GM18507 (cell line): Measurements from ENCODE around the gene ZNF74.
"Not testable (repeated sequence)": the region's sequence is repeated elsewhere in the genome, so short reads cannot be mapped to it uniquely, and the experiment has no call there.

Source experiments
- DNase-seq: peaks from one replicate; pipeline ENCODE4 v3.0.0; 2011; ENCODE audit warnings: low read depth; ENCODE audit not compliant: insufficient read length; ENCODE audit errors: extremely low spot score
- FAIRE-seq: peaks from 2 replicates; lab custom pipeline; 2011; peaks lifted over from hg19 to GRCh38; lab: Jason Lieb, UNC

ZNF74 gene

DNA sequence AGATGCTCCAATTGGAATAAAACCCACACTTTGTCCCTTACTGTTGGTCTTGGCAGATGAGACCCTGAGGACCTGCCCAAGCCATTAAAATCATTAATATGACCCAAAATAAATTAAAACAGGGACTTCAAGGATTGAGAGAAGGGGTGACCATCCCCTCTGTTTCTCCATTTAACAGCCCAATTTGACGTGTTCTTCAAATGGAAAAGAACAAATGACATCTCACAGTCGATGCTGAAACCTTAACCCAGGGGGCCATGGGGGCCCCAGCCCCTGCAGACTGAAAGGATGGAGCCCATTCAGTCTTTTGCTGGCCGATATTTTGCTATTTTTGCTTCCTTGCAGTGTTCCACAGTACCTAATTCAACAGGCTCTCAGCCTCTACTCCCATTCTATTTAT lies 20.5 kb downstream of the ZNF74 start:
- no peak for DNase-seq
- FAIRE-seq = no peak

DNA sequence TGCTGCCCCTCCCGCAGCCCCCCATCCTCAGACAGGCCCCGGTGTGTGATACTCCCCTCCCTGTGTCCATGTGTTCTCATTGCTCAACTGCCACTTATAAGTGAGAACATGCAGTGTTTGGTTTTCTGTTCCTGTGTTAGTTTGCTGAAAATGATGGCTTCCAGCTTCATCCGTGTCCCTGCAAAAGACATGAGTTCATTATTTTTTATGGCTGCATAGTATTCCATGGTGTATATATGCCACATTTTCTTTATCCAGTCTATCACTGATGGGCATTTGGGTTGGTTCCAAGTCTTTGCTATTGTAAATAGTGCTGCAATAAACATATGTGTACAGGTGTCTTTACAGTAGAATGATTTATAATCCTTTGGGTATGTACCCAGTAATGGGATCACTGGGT lies 21.3 kb downstream of the ZNF74 start:
- FAIRE-seq = not testable (repeated sequence)

DNA sequence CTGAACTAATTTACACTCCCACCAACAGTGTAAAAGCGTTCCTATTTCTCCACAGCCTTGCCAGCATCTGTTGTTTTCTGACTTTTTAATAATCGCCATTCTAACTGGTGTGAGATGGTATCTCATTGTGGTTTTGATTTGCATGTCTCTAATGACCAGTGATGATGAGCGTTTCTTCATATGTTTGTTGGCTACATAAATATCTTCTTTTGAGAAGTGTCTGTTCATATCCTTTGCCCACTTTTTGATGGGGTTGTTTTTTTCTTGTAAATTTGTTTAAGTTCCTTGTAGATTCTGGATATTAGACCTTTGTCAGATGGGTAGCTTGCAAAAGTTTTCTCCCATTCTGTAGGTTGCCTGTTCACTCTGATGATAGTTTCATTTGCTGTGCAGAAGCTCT lies 21.7 kb downstream of the ZNF74 start:
- not testable (repeated sequence) for DNase-seq, FAIRE-seq

More for the DNA sequence above, 21.3 kb downstream of the ZNF74 start:
- not testable (repeated sequence) for DNase-seq

DNA sequence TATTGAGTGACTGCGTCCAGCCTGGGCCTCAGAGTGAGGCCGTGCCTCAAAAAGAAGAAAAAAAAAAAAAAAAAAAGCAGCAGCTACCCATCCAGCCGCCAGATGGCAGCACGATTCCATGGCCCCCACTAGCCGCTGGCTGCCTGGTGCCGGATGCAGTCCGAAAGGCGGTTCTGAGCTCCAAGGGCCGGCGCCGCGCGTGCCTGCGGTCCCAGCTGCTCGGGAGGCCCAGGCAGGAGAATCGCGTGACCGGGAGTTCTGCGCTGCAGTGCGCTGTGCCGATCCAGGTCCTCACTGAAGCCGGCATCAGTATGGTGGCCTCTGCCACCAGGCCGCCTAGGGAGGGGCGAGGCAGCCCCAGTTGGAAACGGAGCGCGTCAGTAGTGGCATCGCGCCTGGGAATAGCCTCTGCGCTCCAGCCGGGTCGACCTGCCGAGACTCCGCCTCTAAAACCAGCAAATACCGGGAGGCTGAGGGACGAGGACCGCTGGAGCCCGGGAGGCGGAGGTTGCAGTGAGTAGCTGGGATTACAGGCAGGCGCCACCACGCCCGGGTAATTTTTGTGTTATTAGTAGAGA lies 24.3 kb downstream of the ZNF74 start:
- peak; percentile 87 for FAIRE-seq
- peak; percentile 70 for DNase-seq

DNA sequence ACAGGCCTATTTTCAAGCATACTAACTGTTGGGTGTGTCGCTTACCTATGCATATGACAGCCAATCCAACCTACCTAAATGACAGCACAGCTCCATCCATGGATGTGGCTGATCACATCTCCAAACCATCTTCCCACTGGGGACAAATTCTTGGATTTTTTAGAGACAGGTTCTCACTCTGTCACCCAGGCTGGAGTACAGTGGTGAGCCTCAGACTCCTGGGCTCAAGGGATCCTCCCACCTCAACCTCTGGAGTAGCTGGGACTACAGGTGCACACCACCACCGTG lies 25.7 kb downstream of the ZNF74 start:
- DNase-seq (no peak), FAIRE-seq (no peak)

DNA sequence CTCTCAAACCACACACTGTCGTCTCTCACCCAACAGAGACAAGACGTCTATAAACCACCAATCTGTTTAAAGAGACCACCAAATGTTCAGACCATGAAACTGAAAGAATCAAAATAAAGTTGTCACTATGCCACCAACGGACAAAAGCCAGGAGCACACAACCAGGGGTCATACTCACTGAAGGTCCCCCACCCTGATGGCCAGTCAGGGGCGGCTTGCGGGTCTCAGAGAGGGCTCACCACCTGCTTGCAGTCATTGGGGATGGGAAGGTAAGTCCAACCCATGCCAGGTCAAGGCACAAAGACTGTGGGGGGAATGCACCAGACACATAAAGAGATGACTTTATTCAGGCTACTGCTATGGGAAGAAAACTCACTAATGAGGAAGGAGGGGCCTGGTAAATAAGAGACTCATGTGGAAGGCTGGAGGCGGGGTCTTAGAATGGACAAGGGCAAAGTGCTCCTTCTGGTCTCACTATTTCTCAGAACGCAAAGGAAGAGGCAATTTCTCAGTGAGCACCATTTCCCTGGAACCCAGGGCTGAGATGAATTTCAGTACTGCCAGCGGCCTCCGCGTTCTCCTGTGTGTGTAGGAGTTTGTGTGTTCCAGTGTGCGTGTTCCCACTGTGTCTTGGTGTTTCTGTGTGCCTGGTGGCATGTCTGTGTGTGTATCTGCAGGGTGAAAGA lies 26.3 kb downstream of the ZNF74 start:
- no peak for FAIRE-seq

DNA sequence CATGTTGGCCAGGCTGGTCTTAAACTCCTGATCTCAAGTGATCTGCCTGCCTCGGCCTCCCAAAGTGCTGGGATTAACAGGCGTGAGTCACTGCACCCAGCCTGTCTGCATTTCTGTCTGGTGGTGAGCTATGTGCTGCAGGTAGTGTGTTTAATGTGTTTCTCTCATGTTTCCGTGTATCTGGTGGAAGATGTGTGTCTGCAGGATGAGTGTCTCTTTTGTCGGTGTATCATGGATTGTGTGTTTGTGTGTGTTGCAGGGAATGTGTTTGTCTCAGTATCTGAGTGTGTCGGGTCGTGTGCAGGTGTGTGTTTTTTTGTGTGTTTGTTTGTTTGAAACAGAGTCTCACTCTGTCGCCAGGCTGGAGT lies 27.5 kb downstream of the ZNF74 start:
- DNase-seq (no peak), FAIRE-seq (no peak)

More for the DNA sequence above, 26.3 kb downstream of the ZNF74 start:
- DNase-seq = no peak

DNA sequence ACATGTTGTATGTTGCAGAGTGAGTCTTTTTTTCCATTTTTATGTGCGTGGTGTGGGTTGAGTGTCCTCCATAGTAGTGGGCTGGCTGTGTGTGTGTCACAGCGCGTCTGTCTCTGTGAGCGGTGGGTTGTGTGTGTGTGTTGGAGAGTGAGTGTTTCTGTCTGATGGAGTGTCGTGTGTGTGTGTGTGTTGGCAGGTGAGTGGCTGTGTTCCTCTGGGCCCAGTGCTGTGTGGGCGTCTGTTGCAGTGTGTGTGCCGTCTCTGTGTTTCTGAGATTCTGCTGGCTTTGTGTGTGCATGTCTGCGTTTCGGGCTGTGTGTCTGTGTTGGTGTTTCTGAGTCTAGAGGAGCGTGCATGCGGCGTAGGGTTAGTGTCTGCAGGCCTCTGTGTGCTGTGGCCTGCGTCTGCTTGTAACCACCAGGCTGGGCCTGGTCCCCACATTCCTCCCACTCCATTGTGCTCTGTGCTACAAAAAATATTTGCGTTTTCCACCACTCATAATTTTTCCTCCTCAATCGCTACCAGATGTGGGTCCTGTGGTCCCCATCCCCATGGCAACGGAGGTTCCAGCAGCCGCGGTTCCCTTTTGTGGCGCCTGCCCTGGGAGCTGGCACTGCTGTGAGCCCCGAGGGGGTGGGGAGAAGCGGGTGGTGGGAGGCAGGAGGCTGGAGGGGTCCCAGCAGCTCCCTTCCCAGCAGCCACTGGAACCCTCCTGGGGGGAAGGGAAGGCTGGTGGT lies 28.5 kb downstream of the ZNF74 start:
- DNase-seq (no peak), FAIRE-seq (no peak)

DNA sequence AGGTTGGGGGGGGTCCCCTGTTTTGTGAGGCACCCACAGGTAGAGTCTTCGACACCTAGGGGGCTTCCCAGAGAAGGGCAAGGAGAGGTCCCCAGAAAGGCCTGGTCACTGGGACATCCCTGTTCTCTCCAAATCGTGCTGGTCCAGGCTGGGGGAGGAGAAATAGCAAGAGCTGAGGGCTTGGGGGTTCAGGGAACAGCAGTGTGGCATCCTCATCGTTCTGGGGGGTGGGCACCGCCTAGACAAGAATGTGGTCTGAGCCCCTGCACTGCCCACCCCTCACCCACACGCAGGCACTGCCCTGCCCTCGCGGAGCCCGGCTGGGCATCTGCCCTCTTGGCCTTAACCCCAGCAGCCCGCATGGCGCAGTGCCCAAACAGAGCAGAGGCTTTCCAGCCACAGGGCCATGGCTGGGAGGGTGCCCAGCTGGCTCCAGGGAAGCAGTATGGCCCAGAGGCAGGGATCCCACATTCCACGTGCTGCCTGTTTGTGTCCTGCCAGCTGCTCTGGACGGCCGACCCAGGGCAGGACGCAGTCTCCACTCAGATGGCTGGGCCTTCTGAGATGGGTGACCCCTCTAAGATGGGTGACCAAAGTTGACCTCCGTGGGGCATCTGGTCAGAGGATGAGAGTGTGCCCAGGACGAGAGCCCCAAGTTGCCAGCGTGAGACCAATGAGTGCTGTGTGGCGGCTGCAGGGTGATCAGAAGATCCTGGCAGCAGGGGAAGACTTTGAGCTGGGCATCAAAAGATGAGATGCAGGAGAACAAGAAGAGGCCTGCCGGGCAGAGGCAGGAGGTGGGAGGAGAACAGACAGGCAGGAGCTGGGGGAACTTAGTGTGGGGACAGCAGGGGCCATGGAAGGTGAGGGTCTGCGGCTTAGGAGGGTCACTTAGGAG lies 29.3 kb downstream of the ZNF74 start:
- FAIRE-seq (no peak), DNase-seq (no peak)

DNA sequence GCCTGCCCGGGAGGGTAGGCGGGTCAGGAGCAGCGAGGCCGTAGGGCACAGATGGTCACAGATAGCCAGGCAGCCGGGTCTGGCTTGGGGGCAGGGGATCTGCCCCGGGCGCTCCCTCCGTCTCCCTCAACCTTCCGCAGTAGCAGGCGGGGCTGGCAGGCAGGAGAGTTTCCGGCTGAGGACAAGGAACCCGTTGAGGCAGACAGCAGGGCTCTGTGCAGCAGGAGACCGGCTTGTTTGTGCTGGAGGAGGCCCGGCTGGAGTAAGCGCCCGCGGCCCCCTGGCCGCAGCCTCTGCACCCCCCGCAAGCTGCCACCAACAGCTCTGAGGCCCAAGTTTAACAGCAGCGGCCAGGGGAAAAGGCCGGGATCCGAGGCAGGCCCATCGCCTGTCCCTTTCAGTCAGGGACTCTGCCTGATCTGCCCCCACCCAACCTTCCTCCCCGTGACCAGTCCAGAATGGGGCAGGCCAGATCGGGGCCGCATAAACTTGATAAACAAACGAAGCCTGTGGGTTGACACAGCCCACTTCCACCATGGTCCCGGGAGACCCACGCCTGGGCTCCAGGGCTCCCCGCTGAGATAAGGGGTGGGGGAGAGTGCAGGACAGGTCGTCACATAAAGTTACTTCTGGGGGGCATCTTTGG lies 30.1 kb downstream of the ZNF74 start:
- no peak for FAIRE-seq
- DNase-seq = no peak

DNA sequence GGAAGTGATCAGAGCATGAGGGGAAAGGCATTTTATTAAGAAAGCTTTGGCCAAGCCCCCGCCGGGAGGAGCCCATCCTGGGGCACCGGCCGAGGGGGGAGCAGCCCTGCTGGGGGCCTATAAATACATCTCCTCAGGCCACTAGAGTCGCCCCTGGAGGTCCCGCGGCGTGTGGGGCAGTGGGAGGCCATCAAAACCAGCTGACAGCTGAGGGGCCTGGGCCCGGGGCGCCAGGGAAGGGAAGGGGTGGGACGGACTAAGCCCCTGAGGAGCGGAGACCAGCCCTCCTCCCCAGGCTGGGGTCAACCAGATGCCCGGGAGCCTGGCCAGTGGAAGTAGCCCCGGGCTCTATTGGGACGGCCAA lies 30.6 kb downstream of the ZNF74 start:
- no peak for DNase-seq
- FAIRE-seq = no peak

DNA sequence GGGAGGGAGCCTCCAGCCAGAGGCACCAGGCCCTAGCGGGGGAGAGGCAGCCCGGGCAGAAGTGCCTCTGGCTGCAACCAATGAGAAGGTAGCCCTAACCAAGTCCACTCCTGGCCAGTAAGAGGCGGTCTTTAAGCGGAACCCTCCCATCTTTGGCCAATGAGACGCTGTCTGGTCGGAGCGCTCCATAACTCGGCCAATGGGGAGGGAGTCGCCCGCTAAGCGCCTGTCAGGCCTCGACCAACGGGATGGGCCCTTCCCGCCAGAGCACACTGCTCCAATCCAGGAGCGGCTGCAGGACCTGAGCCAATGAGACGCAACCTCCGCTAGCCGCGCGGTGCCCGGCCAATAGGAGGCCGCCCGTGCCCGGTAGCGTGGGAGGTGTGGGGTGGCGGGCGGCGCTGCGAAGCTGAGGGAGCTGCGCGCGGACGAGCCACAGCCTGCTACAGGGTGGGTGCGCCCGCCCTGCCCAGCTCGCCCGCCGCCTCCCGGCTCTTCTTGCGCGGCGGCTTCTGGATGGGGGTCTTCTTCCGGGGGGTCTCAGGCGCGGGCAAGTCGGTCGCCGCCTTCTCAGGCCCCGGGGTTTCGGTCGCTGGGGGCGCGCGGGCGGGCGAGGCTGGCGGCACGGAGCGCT lies 31.1 kb downstream of the ZNF74 start:
- no peak for FAIRE-seq
- DNase-seq = no peak

DNA sequence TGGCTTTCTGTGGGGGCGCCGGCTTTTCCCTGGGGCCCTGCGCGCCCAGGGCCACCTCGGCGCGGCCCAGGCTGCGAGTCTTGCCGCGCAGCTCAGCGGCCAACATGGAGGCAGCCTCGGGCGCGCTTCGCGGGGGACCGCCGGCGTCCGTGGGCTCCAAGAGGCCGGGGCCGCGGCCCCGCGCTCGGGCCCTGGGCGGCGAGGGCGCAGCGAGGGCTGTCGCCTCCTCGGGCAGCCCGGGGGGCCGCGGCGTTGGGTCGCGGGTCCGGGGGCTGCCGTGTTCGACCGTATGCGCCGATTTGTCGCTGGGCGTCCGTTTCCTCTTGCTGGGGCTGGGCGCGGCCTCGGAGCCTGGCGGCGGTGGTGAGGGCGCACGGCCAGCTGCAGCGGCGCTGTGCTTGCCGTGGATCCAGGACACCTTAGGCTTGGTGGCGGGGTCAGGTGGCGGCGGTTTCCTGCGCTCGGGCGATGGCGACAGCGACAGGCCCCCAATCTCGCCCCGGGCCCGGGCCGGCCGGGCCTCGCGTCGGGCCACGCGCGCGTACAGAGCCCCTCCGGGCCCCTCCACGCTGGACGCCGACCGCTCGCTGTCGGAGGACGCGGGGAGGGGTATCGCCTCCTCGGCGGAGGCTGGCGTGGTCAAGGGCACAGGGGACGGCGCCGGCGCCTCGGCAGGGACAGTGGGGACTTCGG lies 31.8 kb downstream of the ZNF74 start:
- FAIRE-seq = no peak
- no peak for DNase-seq

DNA sequence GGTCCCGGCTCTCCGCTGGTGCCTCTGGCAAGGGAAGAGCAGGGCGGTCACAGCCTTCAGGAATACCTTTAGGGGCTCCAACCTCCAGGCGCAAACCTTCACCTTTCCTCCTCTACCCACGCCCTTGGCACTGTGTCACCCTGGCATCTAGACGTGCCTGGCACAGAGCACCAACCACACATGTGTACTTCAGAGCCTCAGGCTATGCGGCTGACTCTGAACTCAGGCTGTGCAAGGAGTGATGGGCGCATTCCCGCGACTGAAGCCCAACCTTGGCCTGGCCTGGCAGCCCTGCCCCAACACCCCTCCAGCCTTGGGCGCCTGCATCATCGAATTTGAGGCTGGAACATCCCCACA lies 32.3 kb downstream of the ZNF74 start:
- FAIRE-seq (no peak), DNase-seq (no peak)

DNA sequence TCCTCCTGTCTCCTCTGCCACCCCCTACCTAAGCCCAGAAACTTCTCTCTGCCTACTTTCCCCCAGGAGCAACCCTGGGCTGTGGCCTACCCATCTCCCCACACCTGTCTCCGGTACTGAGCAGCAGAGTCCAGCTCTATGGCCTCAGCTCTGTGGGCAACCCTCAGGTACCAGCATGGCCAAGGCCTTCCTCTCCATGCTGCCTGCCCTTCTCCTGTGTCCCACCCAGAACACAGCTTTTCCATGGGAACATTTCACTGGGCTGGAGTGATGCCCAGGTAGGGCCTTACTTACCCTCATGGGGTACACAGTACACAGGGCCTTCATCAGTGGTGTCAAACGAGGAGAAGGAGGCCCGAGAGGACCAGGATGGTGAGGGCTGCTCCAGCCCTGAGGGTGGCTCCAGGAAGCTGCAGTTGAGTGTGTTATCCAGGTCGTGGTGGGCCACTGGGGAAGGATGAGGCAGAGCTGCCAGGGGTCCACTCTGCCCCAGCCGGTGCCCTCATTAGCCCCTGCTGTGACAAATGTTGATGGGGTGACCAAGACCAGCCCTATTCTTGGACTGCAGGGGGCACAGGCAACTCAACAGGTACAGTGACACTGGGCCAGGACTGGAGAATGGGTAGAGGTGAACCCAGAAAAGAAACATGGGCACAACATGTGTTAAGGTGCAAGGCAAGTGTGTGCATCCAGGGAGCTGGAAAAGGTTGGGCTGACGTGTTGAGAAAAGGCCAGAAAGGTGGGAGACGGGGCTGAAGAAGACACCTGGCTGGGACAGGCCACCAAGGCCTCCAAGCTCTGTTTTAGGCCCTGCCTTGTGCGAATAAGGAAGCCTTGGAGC lies 33.4 kb downstream of the ZNF74 start:
- FAIRE-seq = no peak

DNA sequence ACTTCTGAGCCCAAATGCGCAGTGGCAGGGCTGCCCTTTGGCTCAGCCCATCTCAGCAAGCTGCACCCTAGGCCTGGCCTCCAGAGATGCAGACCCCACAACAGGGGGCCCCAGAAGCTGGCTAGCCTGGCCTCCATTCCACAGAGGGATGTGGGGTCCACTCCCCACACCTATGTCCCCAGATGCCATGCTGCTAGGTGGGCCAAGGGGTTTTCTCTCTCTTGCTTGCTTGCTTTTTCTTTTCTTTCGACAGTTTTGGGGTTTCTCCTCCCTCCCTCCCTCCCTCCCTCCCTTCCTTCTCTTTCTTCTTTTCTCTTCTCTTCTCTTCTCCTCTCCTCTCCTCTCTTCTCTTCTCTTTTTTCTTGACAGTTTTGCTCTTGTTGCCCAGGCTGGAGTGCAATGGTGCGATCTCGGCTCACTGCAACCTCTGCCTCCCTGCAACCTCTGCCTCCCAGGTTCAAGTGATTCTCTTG lies 34.0 kb downstream of the ZNF74 start:
- FAIRE-seq (no peak), DNase-seq (no peak)

More for the DNA sequence above, 33.4 kb downstream of the ZNF74 start:
- no peak for DNase-seq

DNA sequence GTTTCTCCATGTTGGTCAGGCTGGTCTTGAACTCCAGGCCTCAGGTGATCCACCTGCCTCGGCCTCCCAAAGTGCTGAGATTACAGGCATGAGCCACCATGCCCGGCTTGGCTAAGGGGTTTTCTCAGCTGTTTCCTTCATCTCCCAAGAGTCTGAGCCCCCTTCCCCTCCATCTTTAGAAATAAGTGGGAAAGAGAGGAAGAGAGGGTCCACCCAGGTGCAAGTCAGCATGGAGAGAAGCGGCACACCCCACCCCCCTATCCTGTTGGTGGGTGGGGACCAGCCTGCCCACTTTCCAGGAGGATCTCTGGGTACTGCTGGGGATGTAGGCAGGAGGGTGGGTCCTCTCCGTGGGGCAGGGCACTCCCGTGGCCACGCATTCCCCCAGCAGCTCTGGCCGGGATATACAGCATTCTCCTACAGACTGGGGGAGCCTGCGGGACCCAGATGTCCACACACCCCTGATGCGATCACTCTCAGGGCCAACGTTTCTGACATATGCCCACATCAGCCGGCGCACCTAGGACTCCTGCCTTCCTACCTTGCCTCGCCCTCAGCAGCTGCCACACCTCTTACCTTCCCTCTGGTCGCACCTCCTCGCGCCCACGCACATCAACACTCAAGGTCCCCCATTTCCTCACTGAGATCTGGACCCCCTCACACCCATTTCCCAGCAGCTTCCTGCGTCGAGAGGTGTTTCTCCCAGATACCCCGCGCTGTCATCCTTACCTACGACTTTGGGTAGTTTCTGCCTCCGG lies 34.7 kb downstream of the ZNF74 start:
- DNase-seq (no peak), FAIRE-seq (no peak)
